Measurements from ENCODE around the gene PRR35.

The PRR35 gene

GRCh38 chr16:554297-554621 lies 5.9 kb upstream of the PRR35 start:
- CTCF ChIA-PET, result interaction anchor here (1.0 kb wide), 1 partner anchor 12 kb away, joined by 3 read pairs; no protein-coding TSS in a partner anchor
- POLR2A ChIA-PET, result no interaction called here
- no peak for DNase-seq (ENCODE audit: extremely low spot score)
- TF ChIP-seq, protein P1, sequence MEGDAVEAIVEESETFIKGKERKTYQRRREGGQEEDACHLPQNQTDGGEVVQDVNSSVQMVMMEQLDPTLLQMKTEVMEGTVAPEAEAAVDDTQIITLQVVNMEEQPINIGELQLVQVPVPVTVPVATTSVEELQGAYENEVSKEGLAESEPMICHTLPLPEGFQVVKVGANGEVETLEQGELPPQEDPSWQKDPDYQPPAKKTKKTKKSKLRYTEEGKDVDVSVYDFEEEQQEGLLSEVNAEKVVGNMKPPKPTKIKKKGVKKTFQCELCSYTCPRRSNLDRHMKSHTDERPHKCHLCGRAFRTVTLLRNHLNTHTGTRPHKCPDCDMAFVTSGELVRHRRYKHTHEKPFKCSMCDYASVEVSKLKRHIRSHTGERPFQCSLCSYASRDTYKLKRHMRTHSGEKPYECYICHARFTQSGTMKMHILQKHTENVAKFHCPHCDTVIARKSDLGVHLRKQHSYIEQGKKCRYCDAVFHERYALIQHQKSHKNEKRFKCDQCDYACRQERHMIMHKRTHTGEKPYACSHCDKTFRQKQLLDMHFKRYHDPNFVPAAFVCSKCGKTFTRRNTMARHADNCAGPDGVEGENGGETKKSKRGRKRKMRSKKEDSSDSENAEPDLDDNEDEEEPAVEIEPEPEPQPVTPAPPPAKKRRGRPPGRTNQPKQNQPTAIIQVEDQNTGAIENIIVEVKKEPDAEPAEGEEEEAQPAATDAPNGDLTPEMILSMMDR (IDR thresholded peaks at IDR 0.05; ENCODE audit: control extremely low read depth, extremely low read depth, low read depth, missing control alignments), result no peak

GRCh38 chr16:554640-555365 lies 5.4 kb upstream of the PRR35 start:
- POLR2A ChIA-PET, result no interaction called here
- no peak for DNase-seq (ENCODE audit: extremely low spot score)
- TF ChIP-seq, protein P1 (IDR thresholded peaks at IDR 0.05; ENCODE audit: control extremely low read depth, extremely low read depth, low read depth, missing control alignments), result no peak

GRCh38 chr16:555528-556473 lies 4.4 kb upstream of the PRR35 start:
- CTCF ChIA-PET, result no interaction called here
- TF ChIP-seq, protein P1 (IDR thresholded peaks at IDR 0.05; ENCODE audit: control extremely low read depth, extremely low read depth, low read depth, missing control alignments), result no peak
- DNase-seq (ENCODE audit: extremely low spot score), result no peak
- POLR2A ChIA-PET, result no interaction called here

More at GRCh38 chr16:554640-555365, 5.4 kb upstream of the PRR35 start:
- CTCF ChIA-PET, result interaction anchor here (1.0 kb wide), 1 partner anchor 12 kb away, joined by 3 read pairs; no protein-coding TSS in a partner anchor

- TF ChIP-seq, protein P1 (IDR thresholded peaks at IDR 0.05; ENCODE audit: control extremely low read depth, extremely low read depth, low read depth, missing control alignments), result no peak
- ChIA-PET CTCF (no interaction called here), POLR2A (no interaction called here)
- no peak for DNase-seq (ENCODE audit: extremely low spot score)
These were observed 3.6 kb upstream of the PRR35 start for GRCh38 chr16:556474-557173.

DNA sequence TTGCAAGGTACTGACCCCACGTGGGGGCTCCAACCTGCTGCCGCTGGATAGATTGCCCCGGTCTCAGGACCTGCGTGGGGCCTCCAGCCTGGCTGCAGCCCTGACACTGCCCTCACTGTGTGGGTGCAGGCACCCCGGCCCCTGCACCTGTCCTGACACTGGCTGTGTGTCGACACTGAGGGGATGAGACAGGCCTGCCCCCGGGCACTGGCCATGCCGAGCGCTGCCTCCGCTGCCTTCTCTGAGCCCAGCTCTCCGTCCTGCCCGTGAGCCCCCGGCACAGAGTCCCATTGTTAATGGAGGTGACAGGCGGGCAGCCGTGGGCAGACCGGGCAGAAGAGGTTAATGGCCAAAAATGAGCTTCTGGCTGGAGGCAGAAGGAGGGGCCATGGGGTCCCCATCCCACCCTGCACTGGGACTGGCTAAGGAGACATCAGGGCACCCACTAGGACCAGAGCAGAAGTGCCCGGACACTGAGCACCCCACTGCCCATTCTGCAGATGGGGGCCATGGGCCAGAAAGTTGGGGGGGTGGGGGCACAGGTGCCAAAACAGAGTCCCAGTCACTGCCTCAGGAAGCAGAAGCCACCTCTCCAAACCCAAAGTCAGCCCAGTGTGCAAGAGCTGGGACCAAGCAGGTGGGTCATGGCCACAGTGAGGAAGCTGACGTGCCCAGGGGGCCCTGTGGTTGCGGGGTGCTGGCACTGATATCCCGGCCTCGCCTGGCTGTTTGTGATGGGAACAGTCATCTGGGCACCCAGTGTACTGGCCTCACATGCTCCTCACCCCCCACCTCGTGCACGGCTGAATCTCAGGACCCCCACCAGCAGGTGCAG lies 2.5 kb upstream of the PRR35 start:
- TF ChIP-seq, protein P1 (IDR thresholded peaks at IDR 0.05; ENCODE audit: control extremely low read depth, extremely low read depth, low read depth, missing control alignments), result no peak
- CTCF ChIA-PET, result no interaction called here
- POLR2A ChIA-PET, result no interaction called here
- no peak for DNase-seq (ENCODE audit: extremely low spot score)

All from GM10248 (cell line).